Neuron (in vitro differentiated cells): ENCODE results near the gene FAM229A.

Experiments used
- H2AFZ ChIP-seq: one replicate; pipeline ENCODE4 v1.6.1; 2013; ENCODE audit warnings: low read depth, mild to moderate bottlenecking, inconsistent platforms, low read length, moderate library complexity
- H3K27me3 ChIP-seq: one replicate; pipeline ENCODE4 v1.6.1; 2013; ENCODE audit warnings: low read length; ENCODE audit not compliant: insufficient read depth
- H3K36me3 ChIP-seq: one replicate; pipeline ENCODE4 v1.6.1; 2013; ENCODE audit warnings: low read length; ENCODE audit not compliant: insufficient read depth
- H3K4me1 ChIP-seq: one replicate; pipeline ENCODE4 v1.6.1; 2013; ENCODE audit warnings: low read length; ENCODE audit not compliant: insufficient read depth
- H3K4me3 ChIP-seq: 2 replicates; pipeline ENCODE4 v1.5.1; 2013; ENCODE audit warnings: mild to moderate bottlenecking, low read length, moderate library complexity
- H3K9me3 ChIP-seq: one replicate; pipeline ENCODE4 v1.6.1; 2013; ENCODE audit warnings: low read length

Gene FAM229A

GRCh38 chr1:32393136-32393535, 30.9 kb upstream of the FAM229A start:
- Histone ChIP-seq H3K9me3 (peaks cover 2% of the 10 kb centered on the region), H3K4me3 (peak overlapping the region; percentile 83), H3K4me1 (peaks cover 15% of the 10 kb centered on the region), H3K27me3 (no peaks in the 10 kb centered on the region), H3K36me3 (peaks cover 35% of the 10 kb centered on the region), H2AFZ (no peak overlapping the region)

- H2AFZ ChIP-seq: no peak overlapping the region
- peaks cover 15% of the 10 kb centered on the region for H3K4me1 ChIP-seq
- no peaks in the 10 kb centered on the region for H3K27me3 ChIP-seq
- H3K4me3 ChIP-seq: no peak overlapping the region
- H3K9me3 ChIP-seq: peaks cover 2% of the 10 kb centered on the region
- H3K36me3 ChIP-seq: peaks cover 43% of the 10 kb centered on the region
These were observed 30.0 kb upstream of the FAM229A start for GRCh38 chr1:32392325-32392724.

GRCh38 chr1:32390904-32391870, 28.9 kb upstream of the FAM229A start:
- Histone ChIP-seq H3K4me3 (no peak overlapping the region), H3K27me3 (no peaks in the 10 kb centered on the region), H3K36me3 (peaks cover 53% of the 10 kb centered on the region), H2AFZ (no peak overlapping the region), H3K9me3 (peaks cover 4% of the 10 kb centered on the region), H3K4me1 (peaks cover 15% of the 10 kb centered on the region)

GRCh38 chr1:32388641-32389040, 26.4 kb upstream of the FAM229A start:
- H3K27me3 ChIP-seq: no peaks in the 10 kb centered on the region
- H3K9me3 ChIP-seq: peaks cover 4% of the 10 kb centered on the region
- H3K4me1 ChIP-seq: peaks cover 13% of the 10 kb centered on the region
- no peak overlapping the region for H2AFZ ChIP-seq
- H3K4me3 ChIP-seq: no peak overlapping the region
- H3K36me3 ChIP-seq: peaks cover 72% of the 10 kb centered on the region

- Histone ChIP-seq H2AFZ (no peak overlapping the region), H3K4me1 (no peaks in the 10 kb centered on the region), H3K36me3 (peaks cover 83% of the 10 kb centered on the region)
These were observed 24.5 kb upstream of the FAM229A start for GRCh38 chr1:32386676-32387392.

GRCh38 chr1:32380057-32380456, 17.8 kb upstream of the FAM229A start:
- peaks cover 18% of the 10 kb centered on the region for H3K4me1 ChIP-seq
- no peaks in the 10 kb centered on the region for H3K9me3 ChIP-seq
- H3K36me3 ChIP-seq: peaks cover 87% of the 10 kb centered on the region
- no peak overlapping the region for H3K4me3 ChIP-seq
- H2AFZ ChIP-seq: no peak overlapping the region
- H3K27me3 ChIP-seq: no peaks in the 10 kb centered on the region

More at GRCh38 chr1:32386676-32387392, 24.5 kb upstream of the FAM229A start:
- Histone ChIP-seq H3K27me3 (no peaks in the 10 kb centered on the region), H3K9me3 (peaks cover 4% of the 10 kb centered on the region), H3K4me3 (no peak overlapping the region)

- Histone ChIP-seq H3K4me3 (no peak overlapping the region), H3K36me3 (peaks cover 85% of the 10 kb centered on the region), H3K9me3 (no peaks in the 10 kb centered on the region), H3K4me1 (peaks cover 18% of the 10 kb centered on the region), H3K27me3 (no peaks in the 10 kb centered on the region), H2AFZ (no peak overlapping the region)
These were observed 15.4 kb upstream of the FAM229A start for GRCh38 chr1:32377541-32378220.

- Histone ChIP-seq H3K36me3 (peaks cover 85% of the 10 kb centered on the region), H3K9me3 (no peaks in the 10 kb centered on the region), H3K4me1 (peaks cover 18% of the 10 kb centered on the region)
These were observed 13.9 kb upstream of the FAM229A start for GRCh38 chr1:32376199-32376598.

GRCh38 chr1:32373996-32374592, 11.8 kb upstream of the FAM229A start:
- no peaks in the 10 kb centered on the region for H3K9me3 ChIP-seq
- H3K4me1 ChIP-seq: peaks cover 2% of the 10 kb centered on the region
- peaks cover 77% of the 10 kb centered on the region for H3K36me3 ChIP-seq
- no peak overlapping the region for H3K4me3 ChIP-seq
- H2AFZ ChIP-seq: no peak overlapping the region
- H3K27me3 ChIP-seq: no peaks in the 10 kb centered on the region

More at GRCh38 chr1:32376199-32376598, 13.9 kb upstream of the FAM229A start:
- Histone ChIP-seq H3K27me3 (no peaks in the 10 kb centered on the region), H2AFZ (no peak overlapping the region), H3K4me3 (no peak overlapping the region)

GRCh38 chr1:32372149-32372756, 10.0 kb upstream of the FAM229A start:
- Histone ChIP-seq H3K4me1 (no peaks in the 10 kb centered on the region), H3K36me3 (peaks cover 76% of the 10 kb centered on the region), H3K9me3 (no peaks in the 10 kb centered on the region), H3K4me3 (no peak overlapping the region), H2AFZ (no peak overlapping the region), H3K27me3 (no peaks in the 10 kb centered on the region)

- Histone ChIP-seq H3K36me3 (peaks cover 73% of the 10 kb centered on the region), H2AFZ (no peak overlapping the region), H3K4me3 (no peak overlapping the region), H3K9me3 (no peaks in the 10 kb centered on the region), H3K4me1 (no peaks in the 10 kb centered on the region), H3K27me3 (no peaks in the 10 kb centered on the region)
These were observed 5.8 kb upstream of the FAM229A start for GRCh38 chr1:32367912-32368635.

GRCh38 chr1:32365445-32365844, 3.2 kb upstream of the FAM229A start:
- Histone ChIP-seq H3K9me3 (no peaks in the 10 kb centered on the region), H3K36me3 (peaks cover 70% of the 10 kb centered on the region), H3K4me1 (no peaks in the 10 kb centered on the region), H3K27me3 (no peaks in the 10 kb centered on the region), H3K4me3 (no peak overlapping the region), H2AFZ (no peak overlapping the region)
